ENCODE measurements around the gene EFNA5.

The EFNA5 gene

DNA sequence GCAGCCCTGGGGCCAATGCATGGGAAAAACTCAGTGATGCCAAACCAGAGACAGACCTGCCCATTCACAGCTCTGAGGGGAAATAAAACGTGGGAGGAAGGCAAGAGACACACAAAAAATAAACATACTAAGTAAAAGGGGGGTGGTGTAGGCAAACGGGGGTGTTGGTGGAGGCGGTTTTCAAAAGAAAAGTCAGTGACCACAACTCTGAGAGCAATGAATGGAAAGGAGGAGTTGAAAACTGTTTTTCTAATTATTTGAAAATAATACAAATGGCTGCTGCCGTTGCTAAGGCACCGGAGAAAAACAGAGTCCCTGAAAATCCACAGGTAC lies 293.5 kb downstream of the EFNA5 start:
- DNase-seq (ENCODE audit: insufficient read length, low spot score), result no peak
- TF ChIP-seq TAF1 (IDR thresholded peaks at IDR 0.05; ENCODE audit: low read depth, low read length), result no peak
- TF ChIP-seq PAX5 (IDR thresholded peaks at IDR 0.05; ENCODE audit: insufficient read depth, low read length, severe bottlenecking), result no peak
- no peak for TF ChIP-seq POU2F2 (IDR thresholded peaks at IDR 0.05; ENCODE audit: low read depth, low read length)
- TF ChIP-seq POLR2AphosphoS5 (IDR thresholded peaks at IDR 0.05; ENCODE audit: low read depth, low read length), result no peak
- TF ChIP-seq POLR2A (IDR thresholded peaks at IDR 0.05; ENCODE audit: low read depth, low read length), result no peak
- no peak for TF ChIP-seq SPI1 (IDR thresholded peaks at IDR 0.05; ENCODE audit: low read depth, low read length)
- FAIRE-seq, result no peak

DNA sequence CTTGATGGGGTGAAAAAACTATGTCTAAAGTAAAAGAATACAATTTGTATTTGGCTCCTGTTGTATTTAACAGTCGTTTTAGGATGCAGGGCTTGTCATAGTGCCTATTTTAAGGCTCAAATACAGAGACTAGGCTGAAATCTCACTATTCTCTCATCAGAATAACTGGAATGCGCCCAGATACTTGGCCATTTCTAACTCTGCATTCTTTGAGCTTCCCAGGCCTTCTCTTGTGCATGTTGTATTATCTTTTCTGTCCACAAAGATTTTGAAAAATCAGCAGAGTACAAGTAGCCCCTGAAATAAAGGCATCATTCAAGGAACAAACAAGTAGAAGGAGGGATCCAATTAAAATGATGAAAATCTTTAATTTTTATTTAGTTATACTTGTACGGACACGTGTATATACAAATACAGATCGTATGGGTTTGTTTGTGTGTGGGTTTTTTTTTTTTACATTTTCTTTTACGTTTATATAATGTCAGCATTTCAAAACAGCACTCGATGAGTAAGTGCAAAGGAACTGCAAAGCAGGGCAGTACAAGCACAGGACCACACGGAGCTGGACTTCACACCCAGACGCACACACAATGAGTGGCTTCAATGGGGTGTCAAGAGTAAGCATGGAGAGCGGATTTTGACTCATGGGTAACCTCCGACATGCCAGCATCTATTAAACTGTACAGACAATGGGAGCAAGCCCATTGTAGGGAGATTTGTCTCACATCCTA lies 294.0 kb downstream of the EFNA5 start:
- TF ChIP-seq PAX5 (IDR thresholded peaks at IDR 0.05; ENCODE audit: insufficient read depth, low read length, severe bottlenecking) (no peak), POLR2AphosphoS5 (IDR thresholded peaks at IDR 0.05; ENCODE audit: low read depth, low read length) (no peak), POU2F2 (IDR thresholded peaks at IDR 0.05; ENCODE audit: low read depth, low read length) (no peak), POLR2A (IDR thresholded peaks at IDR 0.05; ENCODE audit: low read depth, low read length) (no peak), TAF1 (IDR thresholded peaks at IDR 0.05; ENCODE audit: low read depth, low read length) (no peak), SPI1 (IDR thresholded peaks at IDR 0.05; ENCODE audit: low read depth, low read length) (no peak)
- no peak for DNase-seq (ENCODE audit: insufficient read length, low spot score)
- FAIRE-seq, result peak; percentile 38

DNA sequence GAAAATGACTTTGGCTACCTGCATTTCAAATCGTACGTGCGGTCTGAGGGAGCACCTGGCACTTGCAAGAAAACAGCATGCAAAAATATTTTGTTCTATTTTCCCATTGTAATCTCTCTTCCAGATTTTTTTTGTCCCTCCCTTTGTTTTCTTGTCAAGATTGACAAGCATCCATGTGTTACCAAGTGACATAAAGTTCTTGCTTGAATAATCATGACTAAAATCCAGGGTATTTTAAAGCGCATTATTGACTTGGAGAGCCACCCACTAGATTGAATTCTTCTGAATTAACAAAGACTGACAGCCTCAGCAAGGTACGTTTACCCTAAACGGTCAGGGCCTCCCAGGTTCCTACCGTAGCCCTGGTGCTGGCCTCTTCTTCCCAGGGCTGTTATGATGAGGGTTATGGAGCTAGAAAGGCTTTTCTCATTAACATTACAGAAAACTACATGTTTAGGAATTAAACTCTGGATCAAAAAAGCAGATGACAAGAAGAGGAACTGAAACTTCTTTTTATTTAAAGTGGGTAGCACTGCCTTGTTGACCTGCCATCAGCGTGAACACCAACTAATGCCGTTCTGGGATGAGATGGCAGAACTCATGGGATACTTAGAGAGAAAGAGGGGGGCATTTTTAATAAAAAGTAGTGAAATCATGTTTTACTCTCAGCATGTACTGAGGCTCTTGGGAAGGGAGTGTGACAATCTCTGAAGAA lies 297.0 kb downstream of the EFNA5 start:
- peak; percentile 28 for FAIRE-seq
- DNase-seq (ENCODE audit: insufficient read length, low spot score), result no peak
- TF ChIP-seq SPI1 (IDR thresholded peaks at IDR 0.05; ENCODE audit: low read depth, low read length) (peak; percentile 98), POU2F2 (IDR thresholded peaks at IDR 0.05; ENCODE audit: low read depth, low read length) (no peak)

DNA sequence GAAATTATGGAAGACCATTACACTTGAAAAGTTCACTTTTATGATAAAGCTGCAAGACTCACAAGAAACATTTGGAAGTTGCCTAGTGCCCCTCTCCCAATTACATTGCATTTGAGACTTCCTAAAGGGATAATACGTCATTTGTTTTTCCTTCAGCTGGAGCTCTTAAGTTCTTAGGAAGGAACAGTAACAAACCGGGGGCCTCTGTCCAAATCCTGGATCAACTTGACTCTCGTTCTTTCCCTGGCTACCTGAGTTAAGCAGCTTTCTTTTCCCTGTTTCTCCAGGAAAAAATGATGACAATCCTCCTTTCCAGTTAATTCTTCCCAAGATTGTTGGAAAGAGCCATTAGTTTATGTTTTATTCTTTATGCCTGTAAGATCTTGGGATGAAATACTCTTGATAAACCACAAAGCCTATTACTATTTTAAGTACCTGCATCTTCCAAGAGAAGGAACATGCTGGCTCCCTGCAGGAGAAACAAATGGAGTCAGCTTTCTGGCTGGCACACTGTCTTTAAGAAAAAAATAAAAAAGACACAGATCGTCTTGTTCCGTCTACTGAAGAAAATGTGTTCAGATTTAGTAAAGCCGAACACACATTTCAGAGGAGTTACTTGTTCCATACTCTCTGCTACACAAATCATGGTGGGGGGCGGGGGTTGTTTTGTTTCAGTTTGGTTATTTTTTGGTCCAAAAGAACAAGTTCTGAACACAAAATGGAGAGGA lies 297.9 kb downstream of the EFNA5 start:
- FAIRE-seq (no peak), DNase-seq (ENCODE audit: insufficient read length, low spot score) (no peak)
- TF ChIP-seq TAF1 (IDR thresholded peaks at IDR 0.05; ENCODE audit: low read depth, low read length) (no peak), SPI1 (IDR thresholded peaks at IDR 0.05; ENCODE audit: low read depth, low read length) (no peak)

DNA sequence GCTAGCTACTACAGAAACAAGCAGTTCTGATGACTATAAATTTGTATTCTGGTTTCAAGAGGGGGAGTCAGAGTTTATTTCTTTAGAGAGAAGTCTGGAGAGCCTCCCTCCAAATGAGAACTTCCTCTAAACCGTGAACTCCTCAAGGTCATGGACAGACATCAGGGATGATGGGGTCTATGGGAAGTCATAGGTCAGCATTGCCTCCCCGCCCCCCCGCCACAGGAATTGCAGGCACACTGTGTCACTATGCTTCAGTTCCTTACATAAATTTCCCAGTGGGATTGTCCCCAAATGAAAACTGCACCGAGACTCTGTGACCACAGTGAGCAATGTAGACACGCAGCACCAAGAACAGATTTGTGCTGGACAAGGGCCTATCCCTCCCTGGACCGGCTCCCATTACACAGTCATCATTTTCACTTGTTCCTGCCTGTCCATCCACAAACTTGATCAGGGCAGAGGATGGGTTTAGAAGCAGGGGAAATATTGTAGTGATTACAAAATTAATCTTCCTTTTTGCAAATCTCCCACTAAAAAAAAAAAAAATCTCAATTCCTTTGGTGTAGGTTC lies 300.3 kb downstream of the EFNA5 start:
- FAIRE-seq, result no peak
- DNase-seq (ENCODE audit: insufficient read length, low spot score), result no peak
- TF ChIP-seq POLR2A (IDR thresholded peaks at IDR 0.05; ENCODE audit: low read depth, low read length) (no peak), POLR2AphosphoS5 (IDR thresholded peaks at IDR 0.05; ENCODE audit: low read depth, low read length) (no peak), PAX5 (IDR thresholded peaks at IDR 0.05; ENCODE audit: insufficient read depth, low read length, severe bottlenecking) (no peak), POU2F2 (IDR thresholded peaks at IDR 0.05; ENCODE audit: low read depth, low read length) (no peak), SPI1 (IDR thresholded peaks at IDR 0.05; ENCODE audit: low read depth, low read length) (no peak), TAF1 (IDR thresholded peaks at IDR 0.05; ENCODE audit: low read depth, low read length) (no peak)

DNA sequence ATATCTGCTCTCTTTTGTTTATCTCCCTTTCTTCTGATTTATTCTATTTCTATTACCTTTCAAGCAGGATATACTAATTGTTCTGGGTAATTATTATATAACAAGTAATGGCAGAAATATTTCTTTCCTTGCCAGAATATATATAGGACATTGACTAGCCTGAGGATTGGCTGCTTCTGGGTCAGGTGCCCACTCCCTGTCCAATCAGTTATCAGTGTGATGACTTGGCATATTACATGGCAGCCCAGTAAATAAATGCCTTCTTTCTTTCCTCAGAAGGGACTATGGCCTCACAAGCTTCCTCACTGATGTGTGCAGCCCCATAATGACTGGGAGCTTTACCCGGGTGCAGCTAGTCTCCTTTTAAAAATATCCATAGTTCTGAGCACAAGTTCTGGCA lies 301.1 kb downstream of the EFNA5 start:
- FAIRE-seq (no peak), DNase-seq (ENCODE audit: insufficient read length, low spot score) (no peak)
- TF ChIP-seq POLR2AphosphoS5 (IDR thresholded peaks at IDR 0.05; ENCODE audit: low read depth, low read length) (no peak), POLR2A (IDR thresholded peaks at IDR 0.05; ENCODE audit: low read depth, low read length) (no peak)

DNA sequence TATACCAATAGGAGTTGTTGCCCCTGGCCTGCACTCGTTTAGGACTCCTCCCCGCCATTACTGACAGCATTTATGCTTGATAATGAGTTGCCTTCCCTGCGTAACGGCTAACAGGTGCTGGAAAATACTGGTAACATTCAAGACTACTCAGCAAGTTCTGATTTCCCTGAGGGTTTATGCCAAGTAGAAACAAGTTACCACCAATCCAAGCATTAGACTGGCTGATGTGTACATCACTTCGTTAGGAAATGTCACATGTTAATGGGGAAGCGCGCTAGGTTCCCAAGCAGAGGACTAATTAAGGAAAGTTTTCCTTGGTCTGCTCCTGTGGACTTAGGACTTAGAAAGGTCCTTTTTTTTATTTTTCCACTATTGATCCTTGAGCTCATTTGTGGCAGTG lies 302.1 kb downstream of the EFNA5 start:
- FAIRE-seq, result no peak
- TF ChIP-seq POU2F2 (IDR thresholded peaks at IDR 0.05; ENCODE audit: low read depth, low read length) (no peak), POLR2AphosphoS5 (IDR thresholded peaks at IDR 0.05; ENCODE audit: low read depth, low read length) (no peak), PAX5 (IDR thresholded peaks at IDR 0.05; ENCODE audit: insufficient read depth, low read length, severe bottlenecking) (no peak), TAF1 (IDR thresholded peaks at IDR 0.05; ENCODE audit: low read depth, low read length) (no peak)
- no peak for DNase-seq (ENCODE audit: insufficient read length, low spot score)

DNA sequence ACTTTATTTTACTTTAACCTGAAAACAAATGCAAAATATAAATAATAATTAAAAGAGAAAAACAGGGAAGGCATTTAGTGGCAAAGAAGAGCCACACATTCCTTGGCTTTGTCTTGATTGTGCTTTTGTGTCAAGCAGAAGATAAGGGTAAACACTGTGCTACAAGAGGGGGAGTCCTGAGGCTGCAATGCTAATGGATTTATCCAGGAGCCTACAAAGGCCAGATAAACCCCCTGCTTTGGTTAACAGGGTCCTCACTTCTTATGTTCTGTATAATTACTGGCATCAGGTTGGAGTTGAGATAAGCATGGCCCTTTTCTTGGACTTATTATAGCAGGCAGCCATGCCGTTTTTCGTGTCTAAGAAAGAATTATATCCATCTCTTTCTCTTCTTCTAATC lies 302.8 kb downstream of the EFNA5 start:
- DNase-seq (ENCODE audit: insufficient read length, low spot score) (no peak), FAIRE-seq (no peak)
- TF ChIP-seq POU2F2 (IDR thresholded peaks at IDR 0.05; ENCODE audit: low read depth, low read length) (no peak), SPI1 (IDR thresholded peaks at IDR 0.05; ENCODE audit: low read depth, low read length) (no peak), POLR2A (IDR thresholded peaks at IDR 0.05; ENCODE audit: low read depth, low read length) (no peak), TAF1 (IDR thresholded peaks at IDR 0.05; ENCODE audit: low read depth, low read length) (no peak), POLR2AphosphoS5 (IDR thresholded peaks at IDR 0.05; ENCODE audit: low read depth, low read length) (no peak), PAX5 (IDR thresholded peaks at IDR 0.05; ENCODE audit: insufficient read depth, low read length, severe bottlenecking) (no peak)

DNA sequence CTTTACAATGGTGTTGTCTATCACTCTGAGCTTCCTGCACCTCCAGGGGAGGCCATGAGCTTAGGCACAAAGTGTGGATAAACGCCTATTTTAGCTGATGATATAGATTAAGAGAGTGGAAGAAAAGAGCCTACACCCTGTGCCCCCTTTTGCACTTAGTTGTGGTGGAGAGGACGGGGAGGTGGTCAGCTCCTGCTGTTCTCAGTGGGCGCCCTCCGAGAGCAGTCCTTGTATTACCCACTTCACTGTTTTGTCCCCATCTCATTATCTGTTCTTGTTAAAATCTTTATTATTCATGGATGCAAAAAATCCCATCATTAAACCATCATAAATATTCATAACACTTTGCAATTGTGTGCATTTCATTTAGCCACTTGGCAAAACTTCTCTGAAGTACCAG lies 303.3 kb downstream of the EFNA5 start:
- FAIRE-seq, result no peak
- TF ChIP-seq POU2F2 (IDR thresholded peaks at IDR 0.05; ENCODE audit: low read depth, low read length), result no peak
- no peak for TF ChIP-seq POLR2A (IDR thresholded peaks at IDR 0.05; ENCODE audit: low read depth, low read length)
- no peak for TF ChIP-seq SPI1 (IDR thresholded peaks at IDR 0.05; ENCODE audit: low read depth, low read length)
- no peak for TF ChIP-seq TAF1 (IDR thresholded peaks at IDR 0.05; ENCODE audit: low read depth, low read length)
- TF ChIP-seq PAX5 (IDR thresholded peaks at IDR 0.05; ENCODE audit: insufficient read depth, low read length, severe bottlenecking), result no peak
- TF ChIP-seq POLR2AphosphoS5 (IDR thresholded peaks at IDR 0.05; ENCODE audit: low read depth, low read length), result no peak
- DNase-seq (ENCODE audit: insufficient read length, low spot score), result no peak
